NCI-H748 treated with DMSO at 0.1 percent for 48 hours (cell line): Measurements from ENCODE around the gene POLA2.
"Not testable (repeated sequence)": the region's sequence is repeated elsewhere in the genome, so short reads cannot be mapped to it uniquely, and the experiment has no call there.

Experiments used
- DNase-seq: peaks from one replicate; lab custom pipeline; 2025; lab: John Stamatoyannopoulos, UW

Gene POLA2

DNA sequence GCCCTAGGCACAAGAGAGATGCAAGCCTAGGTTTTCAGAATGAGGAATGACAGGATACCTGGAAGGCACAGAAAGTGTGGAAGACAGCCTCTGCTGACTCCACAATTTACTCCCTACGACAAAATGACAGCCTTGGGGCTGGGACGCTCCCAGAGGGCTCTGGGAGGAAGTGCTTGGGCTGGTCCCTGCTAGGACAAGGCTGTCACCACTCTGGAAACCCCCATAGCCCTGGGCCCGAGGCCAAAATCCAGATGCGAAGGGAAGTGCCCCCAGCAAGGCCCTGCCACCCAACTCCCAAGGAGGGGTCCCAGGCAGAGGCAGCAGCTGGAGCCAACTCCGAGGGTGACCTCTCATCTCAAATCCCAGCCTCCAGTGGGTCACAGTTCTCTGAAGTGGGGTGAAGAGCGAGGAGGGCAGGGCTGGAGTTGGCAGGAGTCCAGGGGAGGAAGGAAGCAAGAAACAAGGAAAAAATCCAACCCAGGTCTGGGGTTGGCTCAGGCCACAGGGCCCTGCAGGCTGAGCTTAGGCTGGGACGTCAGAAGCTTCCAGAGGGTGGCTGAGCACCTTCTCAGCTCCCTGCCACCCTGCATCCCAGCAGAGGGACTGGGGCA, 46.6 kb downstream of the POLA2 start:
- no peak for DNase-seq

DNA sequence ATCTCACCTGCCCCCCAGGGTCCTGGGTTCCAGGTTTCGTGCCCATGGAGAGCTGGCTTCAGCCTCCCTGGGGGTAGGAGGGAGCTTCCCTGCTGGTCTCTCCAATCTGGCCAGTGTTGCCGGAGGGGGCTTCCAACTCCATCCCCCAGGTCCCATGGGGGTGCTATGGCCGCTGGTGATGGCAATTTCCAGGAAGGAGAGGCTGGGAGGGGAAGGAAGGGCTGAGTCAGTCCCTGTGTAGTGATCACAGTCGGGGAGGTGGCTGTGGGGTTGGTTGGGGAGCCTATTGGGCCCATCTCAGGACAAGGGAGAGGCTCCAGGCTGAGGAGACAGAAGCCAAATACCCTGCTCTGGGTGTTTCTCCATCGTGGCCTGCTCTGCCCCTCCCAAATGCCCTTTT, 47.2 kb downstream of the POLA2 start:
- DNase-seq = no peak

DNA sequence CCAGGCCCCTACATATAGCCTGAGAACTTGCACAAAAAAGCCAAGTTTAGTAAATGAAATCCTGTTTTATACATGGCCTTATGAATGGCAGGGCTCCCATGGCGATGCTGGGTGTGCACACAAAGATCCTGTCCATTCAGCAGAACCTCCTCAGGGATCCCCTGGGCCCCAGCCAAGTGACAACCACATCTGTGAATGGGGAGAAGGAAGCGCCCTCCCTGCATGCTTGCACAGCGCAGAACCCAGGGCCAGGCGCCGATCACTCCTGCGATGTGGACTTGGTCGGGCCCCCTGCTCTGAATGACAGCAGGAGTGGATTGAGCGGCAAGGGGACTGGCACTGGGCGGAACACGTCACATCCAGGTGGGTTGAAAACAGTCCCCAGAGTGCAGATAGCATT, 48.5 kb downstream of the POLA2 start:
- no peak for DNase-seq

DNA sequence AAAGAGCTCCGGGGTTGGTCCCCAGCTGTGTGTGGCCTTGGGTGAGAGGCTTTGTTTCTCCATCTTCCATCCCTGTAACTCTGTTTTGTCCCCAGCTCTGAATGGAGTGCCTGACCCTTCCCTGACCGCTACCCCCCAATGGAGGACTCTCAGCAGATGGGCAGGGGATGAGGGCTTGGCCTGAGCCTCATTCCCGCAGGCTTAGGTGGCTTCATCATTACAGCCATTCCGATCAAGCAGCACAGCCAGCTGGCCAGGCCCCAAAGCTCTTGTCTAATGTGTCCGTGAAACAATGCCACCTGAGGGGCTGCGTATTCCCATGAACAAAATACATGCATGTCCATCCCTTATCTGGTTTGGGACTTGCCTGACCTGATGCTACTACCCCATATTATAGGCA, 49.0 kb downstream of the POLA2 start:
- DNase-seq = no peak

DNA sequence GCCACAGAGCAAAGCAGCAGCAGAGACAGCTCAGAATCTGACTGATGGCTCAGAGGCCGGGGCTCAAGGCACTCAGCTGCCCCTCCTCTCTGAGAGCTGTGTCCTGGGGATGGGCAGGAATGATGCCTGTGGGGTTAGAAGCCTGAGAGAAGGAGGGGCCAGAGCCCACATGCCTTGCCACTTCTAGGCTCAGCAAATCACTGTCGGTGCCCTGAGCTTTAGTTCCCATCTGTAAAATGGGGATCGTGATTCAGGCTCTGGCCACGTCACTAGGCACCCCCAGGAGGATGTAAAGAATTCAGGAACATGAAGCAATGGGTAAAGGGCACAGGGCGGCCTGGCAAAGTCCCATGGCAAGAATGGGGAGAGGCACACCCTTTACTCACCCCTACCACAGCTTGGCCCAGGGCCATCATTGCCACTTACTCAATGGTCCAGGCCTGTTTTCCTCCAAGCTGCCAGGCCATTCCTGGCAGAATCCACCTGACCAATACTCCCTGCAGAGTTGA, 49.5 kb downstream of the POLA2 start:
- DNase-seq = no peak

DNA sequence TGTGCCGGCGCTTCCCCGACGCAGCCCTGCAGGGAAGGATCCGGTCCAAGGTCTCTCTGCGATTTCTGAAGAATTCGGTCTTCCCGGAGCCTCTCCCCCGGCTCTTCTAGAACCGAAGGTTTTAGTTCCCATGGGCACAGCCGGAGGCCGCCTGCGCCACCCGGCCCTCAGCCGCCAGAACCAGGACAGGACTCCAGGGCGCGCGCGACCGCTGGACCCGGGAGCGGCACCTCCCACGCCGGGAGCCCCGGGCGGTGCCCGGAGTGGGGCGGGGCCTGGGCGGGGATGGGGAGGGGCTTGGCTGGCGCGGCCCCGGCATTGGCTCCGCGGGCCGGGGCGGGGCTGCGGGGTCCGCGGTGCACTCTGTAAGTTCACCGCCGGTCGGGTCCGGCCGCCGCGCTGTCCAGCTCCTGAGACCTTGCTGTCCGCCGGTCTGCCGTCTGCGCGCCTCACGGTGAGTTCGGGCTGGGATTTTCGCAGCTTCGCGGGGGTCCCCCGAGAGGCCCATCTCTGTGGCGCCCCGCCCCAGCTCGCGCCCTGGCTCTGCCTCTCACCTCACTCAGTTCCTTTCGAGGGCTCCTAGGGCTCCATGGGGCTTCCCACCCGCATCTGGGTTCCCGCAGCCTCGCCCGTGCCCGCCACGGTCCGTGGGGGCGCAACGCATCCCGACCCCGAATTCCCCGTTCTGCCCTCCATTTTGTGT, 52.9 kb downstream of the POLA2 start, which contains the start of gene CDC42EP2:
Gene CDC42EP2, plus strand, starts transcription at position 366 of the 703 bp plus-strand sequence. CDS start 6,033 bp downstream, outside the sequence.
- DNase-seq = peak; percentile 49

DNA sequence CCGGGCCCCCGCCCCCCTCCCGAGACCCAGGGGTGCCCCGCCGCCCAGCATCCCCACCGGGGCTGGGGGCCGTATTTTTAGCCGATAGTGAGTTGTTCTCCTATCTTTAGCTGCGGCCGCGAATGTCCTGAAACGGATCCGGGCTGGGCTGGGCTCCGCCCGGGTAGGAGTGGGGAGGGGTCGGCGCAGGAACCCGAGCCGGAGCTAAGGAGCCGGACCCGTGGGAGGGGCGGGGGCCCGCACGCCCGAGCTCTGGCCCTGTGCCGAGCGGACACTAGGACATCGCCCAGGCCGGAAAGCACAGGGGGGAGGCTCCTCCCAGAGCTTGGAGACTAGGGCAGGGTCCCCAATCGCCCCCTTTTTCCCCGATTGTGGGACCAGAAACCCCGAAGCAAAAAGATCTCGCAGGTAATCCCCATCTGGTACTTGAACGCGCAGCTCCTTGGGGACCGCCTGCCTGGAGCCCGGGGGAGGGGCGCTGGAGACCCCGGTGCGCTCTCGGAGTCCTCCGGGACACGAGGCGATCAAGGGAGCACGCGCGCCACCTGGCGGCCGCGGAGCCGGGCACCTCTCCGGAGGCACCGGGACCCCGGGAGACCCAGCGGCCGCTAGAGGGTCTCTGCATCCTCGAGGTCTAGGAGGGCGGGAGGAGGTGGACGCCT, 53.6 kb downstream of the POLA2 start:
- DNase-seq = peak; percentile 57

DNA sequence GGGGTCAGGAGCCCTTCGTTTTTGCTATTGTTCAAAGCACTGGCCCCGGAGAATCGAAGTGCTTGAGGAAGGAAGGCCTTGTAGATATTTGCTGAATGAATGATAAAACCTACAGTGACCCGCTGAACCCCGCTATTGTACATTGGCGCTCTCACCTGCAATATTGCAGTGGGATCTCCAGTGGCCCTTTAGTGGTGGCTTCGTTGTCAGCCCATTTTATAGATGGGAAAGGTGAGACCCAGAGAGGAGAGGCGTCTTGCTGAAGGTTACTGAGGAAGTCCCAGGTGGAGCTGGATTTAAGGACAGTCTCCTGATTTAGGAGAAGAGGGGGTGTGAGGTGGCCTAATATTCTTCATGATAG, 54.1 kb downstream of the POLA2 start:
- no peak for DNase-seq

DNA sequence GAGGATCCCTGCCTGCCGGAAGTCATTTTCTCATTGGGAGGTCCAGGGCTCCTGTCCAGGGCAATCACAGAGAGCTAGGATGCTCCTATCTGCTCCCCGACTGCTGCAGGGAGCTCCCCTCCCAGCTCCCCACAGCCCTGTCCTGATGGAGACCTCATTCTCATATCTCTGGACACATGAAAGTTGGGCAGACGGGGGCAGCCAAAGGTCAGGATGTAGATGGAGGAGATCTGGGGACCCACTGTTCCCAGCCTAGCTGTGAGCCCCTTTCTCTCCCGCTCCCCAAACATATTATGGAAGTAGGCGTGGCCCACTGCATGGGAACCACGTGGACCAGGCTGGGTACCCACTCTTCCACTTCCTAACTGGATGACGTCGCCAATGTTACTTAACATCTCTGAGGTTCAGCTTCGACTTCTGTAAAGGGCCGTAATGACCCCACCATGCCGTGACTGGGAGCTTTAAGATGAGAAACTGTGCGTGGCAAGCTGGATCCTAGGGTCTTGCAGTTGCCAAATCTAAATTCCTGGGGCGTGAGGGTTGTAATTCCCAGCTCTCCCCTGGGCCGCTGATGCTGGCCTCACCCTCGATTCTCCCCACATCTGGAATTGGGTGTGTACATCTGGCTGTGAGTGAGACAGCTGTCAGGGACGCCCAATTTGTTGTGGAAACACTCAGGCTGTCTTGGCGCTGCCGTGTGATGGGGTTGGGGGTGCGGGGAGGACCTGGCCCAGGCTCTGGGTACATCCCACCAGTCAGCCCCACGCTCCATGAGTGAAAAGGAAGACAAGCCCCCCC, 54.7 kb downstream of the POLA2 start:
- DNase-seq = no peak

DNA sequence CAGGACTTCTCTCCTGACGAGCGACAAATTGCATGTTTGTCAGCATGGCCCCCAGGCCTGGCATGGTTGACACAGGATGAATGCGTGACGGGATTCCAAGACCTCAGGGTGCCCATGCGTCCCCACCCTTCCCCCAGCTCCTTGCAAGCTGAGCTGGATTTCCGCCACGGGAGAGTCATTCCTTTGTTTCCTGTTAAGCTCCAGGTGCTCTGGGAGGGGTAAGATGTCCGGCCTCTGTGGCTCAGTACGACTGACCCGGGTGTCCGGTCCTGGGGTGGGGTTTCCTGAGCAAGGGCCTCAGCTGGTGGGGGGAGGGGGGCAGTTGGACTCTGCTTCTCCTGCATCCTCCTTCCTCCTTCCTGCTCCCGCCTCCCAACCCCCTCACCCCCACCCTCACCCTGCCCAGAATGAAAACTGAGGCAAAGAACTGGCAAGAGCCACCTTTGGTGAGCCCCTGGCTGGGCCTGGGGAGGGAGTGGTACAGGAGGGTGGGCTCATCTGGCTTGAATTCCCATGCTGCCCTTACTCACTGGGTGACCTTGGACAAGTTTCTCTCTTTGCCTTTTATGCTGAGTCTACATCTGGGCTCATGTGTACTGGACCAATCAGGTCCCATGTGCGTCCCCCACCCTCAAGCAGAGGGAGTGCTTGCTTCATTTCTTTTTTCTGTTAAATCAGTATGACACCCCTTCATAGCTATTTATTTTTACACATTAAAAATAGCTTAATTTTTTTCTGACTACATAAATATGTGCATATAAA, 55.4 kb downstream of the POLA2 start:
- no peak for DNase-seq

DNA sequence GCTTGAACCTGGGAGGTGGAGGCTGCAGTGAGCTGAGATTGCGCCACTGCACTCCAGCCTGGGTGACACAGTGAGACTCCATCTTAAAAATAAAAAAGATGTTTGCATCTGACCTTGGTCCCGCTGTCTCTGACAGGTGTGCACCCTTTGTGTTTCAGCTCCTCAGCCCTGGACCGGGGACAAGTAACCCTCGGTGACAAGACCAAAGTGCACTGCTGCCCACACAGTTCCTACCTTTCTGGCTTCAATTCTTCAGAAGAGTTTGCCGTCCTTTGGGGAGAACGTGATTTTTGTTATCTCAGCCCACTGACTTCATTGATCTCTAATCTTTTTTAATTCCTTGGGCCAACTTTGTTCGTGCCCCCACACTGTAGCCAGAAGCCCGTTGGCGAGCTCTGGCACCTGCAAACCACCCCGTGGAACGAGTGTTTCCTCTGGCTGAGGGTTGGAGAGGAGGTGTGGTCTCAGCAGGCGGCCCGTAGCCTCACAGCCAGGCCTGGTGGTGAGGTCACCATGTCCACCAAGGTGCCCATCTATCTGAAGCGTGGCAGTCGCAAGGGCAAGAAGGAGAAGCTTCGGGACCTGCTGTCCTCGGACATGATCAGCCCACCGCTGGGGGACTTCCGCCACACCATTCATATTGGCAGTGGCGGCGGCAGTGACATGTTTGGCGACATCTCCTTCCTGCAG, 58.8 kb downstream of the POLA2 start:
- no peak for DNase-seq

DNA sequence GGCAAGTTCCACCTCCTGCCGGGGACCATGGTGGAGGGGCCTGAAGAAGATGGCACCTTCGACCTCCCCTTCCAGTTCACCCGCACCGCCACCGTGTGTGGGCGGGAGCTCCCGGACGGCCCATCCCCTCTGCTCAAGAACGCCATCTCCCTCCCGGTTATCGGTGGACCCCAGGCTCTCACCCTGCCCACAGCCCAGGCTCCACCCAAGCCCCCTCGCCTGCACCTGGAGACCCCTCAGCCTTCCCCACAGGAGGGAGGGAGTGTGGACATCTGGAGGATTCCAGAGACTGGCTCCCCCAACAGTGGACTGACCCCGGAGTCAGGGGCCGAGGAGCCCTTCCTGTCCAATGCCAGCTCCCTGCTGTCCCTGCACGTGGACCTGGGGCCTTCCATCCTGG, 59.3 kb downstream of the POLA2 start:
- DNase-seq = no peak

DNA sequence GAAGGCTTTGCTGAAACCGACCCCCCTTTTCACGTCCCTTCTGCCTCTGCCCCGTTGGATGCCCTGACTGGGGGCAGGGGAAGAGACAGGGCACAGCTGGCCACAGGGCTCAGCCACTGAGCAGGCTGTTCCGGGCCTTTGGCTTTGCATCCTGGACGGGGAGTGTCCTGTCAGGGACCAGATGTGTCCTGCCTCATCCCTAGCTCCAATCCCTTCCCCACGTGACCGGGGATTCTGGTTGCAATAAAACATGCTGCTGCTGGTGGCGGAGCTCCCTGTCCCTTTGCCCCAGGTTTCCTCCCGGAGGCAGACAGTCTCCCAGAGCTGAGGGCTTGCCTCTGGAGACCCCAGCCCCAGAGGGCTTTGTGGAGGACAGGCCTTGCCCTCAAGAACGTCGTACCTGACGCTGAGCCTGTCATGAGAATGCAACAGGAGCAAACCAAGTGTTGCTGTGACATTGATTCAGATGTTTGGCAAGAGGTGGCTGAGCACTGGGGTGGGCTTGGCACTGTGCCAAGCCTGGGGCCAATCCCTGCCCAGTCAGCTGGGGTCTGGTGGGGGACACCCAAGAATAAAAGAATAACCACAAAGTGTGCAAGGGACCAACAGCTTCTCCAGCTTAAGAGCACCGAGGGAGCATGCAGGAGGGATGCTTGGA, 60.2 kb downstream of the POLA2 start:
- no peak for DNase-seq

DNA sequence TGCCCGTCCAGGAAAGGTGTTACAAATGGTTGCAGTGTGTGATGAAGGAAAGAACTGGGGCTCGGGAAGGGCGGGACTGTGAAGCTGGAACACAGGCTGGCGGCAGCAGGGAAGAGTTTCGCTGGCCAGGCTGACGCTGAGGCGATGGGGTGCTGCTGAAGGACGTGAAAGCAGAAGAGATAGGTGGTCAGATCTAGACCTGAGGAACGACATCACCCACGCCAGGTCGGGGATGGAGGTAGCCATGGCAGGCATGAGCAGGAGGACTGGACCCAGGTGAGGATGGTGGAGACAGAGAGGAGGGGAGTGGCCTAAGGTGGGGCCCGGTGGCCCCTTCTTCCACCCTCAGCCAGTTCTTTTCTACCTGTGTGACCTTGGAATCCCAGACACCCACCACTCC, 62.1 kb downstream of the POLA2 start:
- no peak for DNase-seq

DNA sequence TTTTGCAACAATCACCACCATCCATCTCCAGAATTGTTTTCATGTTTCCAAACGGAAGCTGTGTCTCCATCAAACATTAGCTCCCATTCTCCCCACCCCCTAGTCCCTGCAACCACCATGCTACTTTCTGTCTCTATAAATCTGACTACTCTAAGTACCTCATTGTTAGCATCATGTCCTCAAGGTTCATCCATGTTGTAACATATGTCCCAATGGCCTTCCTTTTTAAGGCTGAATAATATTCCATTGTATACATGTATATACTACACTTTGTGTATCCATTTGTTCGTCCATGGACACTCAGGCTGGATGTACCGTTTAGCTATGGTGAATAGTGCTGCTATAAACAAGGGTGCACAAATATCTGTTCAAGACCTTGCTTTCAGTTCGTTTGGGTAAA, 63.7 kb downstream of the POLA2 start:
- no peak for DNase-seq

DNA sequence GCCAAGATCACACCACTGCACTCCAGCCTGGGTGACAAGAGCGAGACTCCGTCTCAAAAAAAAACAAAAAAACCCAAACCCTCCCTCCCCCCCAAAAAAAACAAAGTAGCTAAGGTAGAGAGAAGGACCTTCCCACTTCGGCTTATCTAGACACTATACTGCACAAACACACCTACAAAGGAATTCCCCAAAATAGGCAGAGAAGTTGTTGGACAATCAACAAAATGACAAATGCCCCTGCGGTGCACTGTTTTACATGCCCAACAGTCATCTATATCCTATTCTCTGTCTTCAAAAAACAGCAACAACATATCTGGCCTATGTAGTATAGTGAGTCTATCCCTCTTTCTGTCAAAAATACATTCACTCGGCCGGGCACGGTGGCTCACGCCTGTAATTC, 65.3 kb downstream of the POLA2 start:
- DNase-seq = no peak

DNA sequence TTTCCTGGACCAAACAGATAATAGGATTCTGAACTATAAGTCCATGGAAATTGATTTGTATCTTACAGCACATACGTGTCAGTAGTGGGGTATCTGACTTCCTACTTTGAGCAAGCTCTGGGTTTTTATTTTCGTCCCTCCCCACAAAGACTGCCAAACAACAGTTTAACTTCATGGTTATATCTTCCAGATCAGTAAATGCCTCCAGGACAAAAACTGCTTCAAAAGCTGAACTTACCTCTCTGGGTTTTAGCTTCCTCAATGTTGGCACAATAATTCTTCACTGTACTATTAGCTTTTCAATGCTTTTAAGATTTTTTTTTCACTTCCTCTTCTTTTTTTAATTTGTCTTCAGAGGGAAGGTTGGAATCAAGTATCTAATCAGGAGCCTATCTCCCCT, 67.7 kb downstream of the POLA2 start:
- no peak for DNase-seq

DNA sequence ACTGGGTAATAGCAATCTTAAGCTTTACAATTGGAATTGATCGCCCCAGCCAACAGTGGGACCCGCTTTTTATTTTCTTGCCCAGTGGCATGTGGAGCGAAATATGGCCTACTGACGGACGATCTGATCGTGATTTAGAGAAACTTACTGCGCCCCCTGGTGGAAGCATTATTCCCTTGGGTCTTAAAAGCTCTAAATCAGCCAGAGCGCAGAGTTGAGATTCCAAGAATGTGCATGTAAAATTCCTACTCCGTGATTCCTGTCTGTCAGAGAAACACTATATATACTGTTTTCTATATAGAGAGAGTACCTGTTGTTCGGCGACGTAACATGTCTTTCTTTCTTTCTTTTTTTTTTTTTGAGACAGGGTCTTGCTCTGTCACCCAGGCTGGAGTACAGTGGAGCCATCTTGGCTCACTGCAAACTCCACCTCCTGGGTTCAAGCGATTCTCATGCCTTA, 68.2 kb downstream of the POLA2 start:
- peak; percentile 72 for DNase-seq

DNA sequence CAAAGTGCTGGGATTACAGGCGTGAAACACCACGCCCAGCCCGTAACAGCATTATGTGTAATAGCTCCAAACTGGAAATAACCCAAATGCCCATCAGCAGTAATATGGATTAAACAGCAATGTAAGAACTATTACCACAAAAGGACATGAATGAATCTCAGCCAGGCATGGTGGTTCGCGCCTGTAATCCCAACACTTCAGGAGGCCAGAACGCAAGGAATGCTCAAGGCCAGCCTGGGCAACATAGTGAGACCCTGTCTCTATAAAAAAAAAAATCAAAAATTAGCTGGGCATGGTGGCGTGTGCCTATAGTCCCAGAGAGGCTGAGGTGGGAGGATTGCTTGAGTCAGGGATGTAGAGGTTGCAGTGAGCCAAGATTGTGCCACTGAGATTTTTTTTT, 68.8 kb downstream of the POLA2 start:
- no peak for DNase-seq

DNA sequence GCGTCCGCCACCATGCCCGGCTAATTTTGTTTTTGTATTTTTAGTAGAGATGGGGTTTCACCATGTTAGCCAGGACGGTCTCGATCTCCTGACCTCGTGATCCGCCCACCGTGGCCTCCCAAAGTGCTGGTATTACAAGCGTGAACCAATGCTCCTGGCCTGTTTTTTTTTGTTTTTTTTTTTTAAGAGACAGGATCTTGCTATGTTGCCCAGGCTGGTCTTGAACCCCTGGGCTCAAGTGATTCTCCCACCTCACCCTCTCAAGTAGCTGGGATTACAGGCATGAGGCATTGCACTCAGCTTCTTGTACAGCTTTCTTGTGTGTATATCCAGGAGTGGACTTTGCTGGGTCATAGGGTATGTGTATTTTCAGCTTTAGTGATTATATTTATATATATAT, 70.8 kb downstream of the POLA2 start:
- not testable (repeated sequence) for DNase-seq
